Endodermal cell (in vitro differentiated cells): ENCODE results near the gene CD68. TPM values are rescaled to one million over a fixed set of nuclear protein-coding genes. Genes with fewer than 3 reads are reported as not detected.

Source experiments
- DNase-seq: peaks from one replicate; pipeline ENCODE4 v3.0.0-alpha.2; 2017
- H3K27ac ChIP-seq: 2 replicates; pipeline ENCODE4 v1.5.1; 2013; ENCODE audit warnings: mild to moderate bottlenecking, low read depth, low read length, moderate library complexity
- H3K27me3 ChIP-seq: 2 replicates; pipeline ENCODE4 v1.6.1; 2013; ENCODE audit warnings: mild to moderate bottlenecking, low read length, moderate library complexity; ENCODE audit not compliant: insufficient read depth, control insufficient read depth, poor library complexity, severe bottlenecking
- H3K36me3 ChIP-seq: 2 replicates; pipeline ENCODE4 v1.7.0; 2013; ENCODE audit warnings: mild to moderate bottlenecking, low read length, moderate library complexity; ENCODE audit not compliant: control insufficient read depth, insufficient read depth
- H3K4me1 ChIP-seq: one replicate; pipeline ENCODE4 v1.7.0; 2013; ENCODE audit warnings: low read length; ENCODE audit not compliant: control insufficient read depth, insufficient read depth
- H3K4me3 ChIP-seq: 2 replicates; pipeline ENCODE4 v1.5.1; 2013; ENCODE audit warnings: mild to moderate bottlenecking, low read length, moderate library complexity
- H3K9ac ChIP-seq: 2 replicates; pipeline ENCODE4 v1.6.1; 2013; ENCODE audit warnings: mild to moderate bottlenecking, low read length, moderate library complexity; ENCODE audit not compliant: poor library complexity, severe bottlenecking; ENCODE audit errors: extremely low read depth
- H3K9me3 ChIP-seq: 2 replicates; pipeline ENCODE4 v1.6.1; 2013; ENCODE audit warnings: mild to moderate bottlenecking, low read length, moderate library complexity; ENCODE audit not compliant: control insufficient read depth
- H3K27ac Mint-ChIP-seq: 2 replicates; pipeline ENCODE4 v1.8.0; 2020; ENCODE audit warnings: mixed read lengths
- H3K27me3 Mint-ChIP-seq: 2 replicates; pipeline ENCODE4 v1.8.0; 2021; ENCODE audit warnings: mild to moderate bottlenecking, mixed read lengths; ENCODE audit not compliant: insufficient read depth
- H3K36me3 Mint-ChIP-seq: 2 replicates; pipeline ENCODE4 v1.8.0; 2020; ENCODE audit warnings: low read depth, mixed read lengths
- H3K4me1 Mint-ChIP-seq: 2 replicates; pipeline ENCODE4 v1.8.0; 2020; ENCODE audit warnings: mixed read lengths
- H3K4me3 Mint-ChIP-seq: 2 replicates; pipeline ENCODE4 v1.8.0; 2020; ENCODE audit warnings: mild to moderate bottlenecking, moderate library complexity, mixed read lengths
- H3K9me3 Mint-ChIP-seq: 2 replicates; pipeline ENCODE4 v1.8.0; 2020; ENCODE audit warnings: mild to moderate bottlenecking, mixed read lengths
- WGBS, 2 experiments: methylation state at CpG; one replicate each; pipeline versions ENCODE4 v1.1.5 to v1.1.7; 2013; ENCODE audit warnings: missing lambda C conversion rate in 2 of 2, mixed read lengths in 1 of 2; ENCODE audit not compliant: insufficient coverage in 1 of 2, insufficient read length in 1 of 2; 5-methylcytosine and 5-hydroxymethylcytosine counted together
- total RNA-seq, 2 donors: library from RNA; stranded (reverse); fragmentation: NEBNext Ultra II Directional in 1 of 2; extraction: Animal tissue kit (Norgen Biotek cat#: 25700) in 1 of 2; gene quantifications; 2 replicates in 1 of 2; 3 replicates in 1 of 2; pipeline ENCODE4 v1.2.1, GENCODE V29; 2021
- TF ChIP-seq, protein P1 (sequence below): fragments of 200-600 bp; sonication (generic); conservative IDR thresholded peaks from 2 replicates; pipeline ENCODE4 v1.5.0; 2021; ENCODE audit warnings: antibody characterized with exemption, mild to moderate bottlenecking

CD68 gene
- total RNA-seq, 2 donors from 2014 or later, result 0.44 TPM; not detected in 1

DNA sequence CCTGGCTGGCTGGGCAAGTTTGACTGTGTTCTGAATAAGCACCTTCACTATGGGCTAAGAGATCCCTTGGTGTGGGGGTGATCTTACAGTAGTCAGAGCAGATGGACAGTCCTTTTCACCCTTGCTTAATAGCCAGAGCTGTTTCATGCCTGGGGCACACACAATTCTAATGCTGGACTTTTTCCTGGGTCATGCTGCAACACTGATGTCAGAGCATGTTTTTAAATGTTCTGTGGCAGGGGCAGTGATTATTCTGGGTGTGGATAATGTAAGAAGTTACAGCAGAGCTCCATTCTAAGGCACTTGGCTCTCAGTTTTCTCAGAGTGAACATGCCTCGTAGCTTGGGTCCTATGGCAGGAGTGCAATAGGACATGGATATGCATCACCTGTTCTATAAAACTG lies 4.0 kb upstream of the CD68 start:
- H3K4me1 ChIP-seq, result peaks cover 4% of the 10 kb centered on the region
- H3K4me1 Mint-ChIP-seq, result peaks cover 32% of the 10 kb centered on the region
- H3K27ac ChIP-seq, result peak overlapping the region; percentile 9
- peak overlapping the region; percentile 97 for H3K4me3 Mint-ChIP-seq
- peaks cover 68% of the 10 kb centered on the region for H3K36me3 Mint-ChIP-seq
- TF ChIP-seq, protein P1, sequence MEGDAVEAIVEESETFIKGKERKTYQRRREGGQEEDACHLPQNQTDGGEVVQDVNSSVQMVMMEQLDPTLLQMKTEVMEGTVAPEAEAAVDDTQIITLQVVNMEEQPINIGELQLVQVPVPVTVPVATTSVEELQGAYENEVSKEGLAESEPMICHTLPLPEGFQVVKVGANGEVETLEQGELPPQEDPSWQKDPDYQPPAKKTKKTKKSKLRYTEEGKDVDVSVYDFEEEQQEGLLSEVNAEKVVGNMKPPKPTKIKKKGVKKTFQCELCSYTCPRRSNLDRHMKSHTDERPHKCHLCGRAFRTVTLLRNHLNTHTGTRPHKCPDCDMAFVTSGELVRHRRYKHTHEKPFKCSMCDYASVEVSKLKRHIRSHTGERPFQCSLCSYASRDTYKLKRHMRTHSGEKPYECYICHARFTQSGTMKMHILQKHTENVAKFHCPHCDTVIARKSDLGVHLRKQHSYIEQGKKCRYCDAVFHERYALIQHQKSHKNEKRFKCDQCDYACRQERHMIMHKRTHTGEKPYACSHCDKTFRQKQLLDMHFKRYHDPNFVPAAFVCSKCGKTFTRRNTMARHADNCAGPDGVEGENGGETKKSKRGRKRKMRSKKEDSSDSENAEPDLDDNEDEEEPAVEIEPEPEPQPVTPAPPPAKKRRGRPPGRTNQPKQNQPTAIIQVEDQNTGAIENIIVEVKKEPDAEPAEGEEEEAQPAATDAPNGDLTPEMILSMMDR, result no peak
- peak overlapping the region; percentile 82 for H3K27ac Mint-ChIP-seq
- peak overlapping the region; percentile 99 for H3K4me3 ChIP-seq
- H3K27me3 ChIP-seq, result no peaks in the 10 kb centered on the region
- WGBS, 2 experiments, result 87% methylated on average over 1 of the region's 1 CpG; no CpG with 5 or more reads in 1 of the 2 experiments
- H3K9ac ChIP-seq, result peak overlapping the region; percentile 100
- DNase-seq, result no peak
- H3K36me3 ChIP-seq, result peaks cover 66% of the 10 kb centered on the region
- H3K27me3 Mint-ChIP-seq, result no peaks in the 10 kb centered on the region
- no peaks in the 10 kb centered on the region for H3K9me3 ChIP-seq
- peaks cover 2% of the 10 kb centered on the region for H3K9me3 Mint-ChIP-seq

DNA sequence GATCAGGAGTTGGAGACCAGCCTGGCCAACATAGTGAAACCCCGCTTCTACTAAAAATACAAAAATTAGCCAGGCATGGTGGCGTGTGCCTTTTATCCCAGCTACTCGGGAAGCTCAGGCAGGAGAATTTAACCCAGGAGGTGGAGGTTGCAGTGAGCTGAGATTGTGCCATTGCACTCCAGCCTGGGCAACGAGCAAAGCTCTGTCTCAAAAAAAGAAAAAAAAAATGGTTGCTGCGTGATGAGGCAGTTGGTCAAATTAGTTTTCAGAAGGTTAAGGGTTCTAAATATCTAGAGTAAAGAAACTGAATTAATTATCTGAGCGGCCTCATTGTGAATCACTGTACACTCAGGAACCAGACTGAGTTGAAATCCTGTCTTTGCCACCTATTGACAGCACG lies 3.5 kb upstream of the CD68 start:
- 91% methylated on average over 7 of the region's 7 CpGs for WGBS, 2 experiments
- no peak overlapping the region for H3K27ac ChIP-seq
- peaks cover 63% of the 10 kb centered on the region for H3K36me3 Mint-ChIP-seq

DNA sequence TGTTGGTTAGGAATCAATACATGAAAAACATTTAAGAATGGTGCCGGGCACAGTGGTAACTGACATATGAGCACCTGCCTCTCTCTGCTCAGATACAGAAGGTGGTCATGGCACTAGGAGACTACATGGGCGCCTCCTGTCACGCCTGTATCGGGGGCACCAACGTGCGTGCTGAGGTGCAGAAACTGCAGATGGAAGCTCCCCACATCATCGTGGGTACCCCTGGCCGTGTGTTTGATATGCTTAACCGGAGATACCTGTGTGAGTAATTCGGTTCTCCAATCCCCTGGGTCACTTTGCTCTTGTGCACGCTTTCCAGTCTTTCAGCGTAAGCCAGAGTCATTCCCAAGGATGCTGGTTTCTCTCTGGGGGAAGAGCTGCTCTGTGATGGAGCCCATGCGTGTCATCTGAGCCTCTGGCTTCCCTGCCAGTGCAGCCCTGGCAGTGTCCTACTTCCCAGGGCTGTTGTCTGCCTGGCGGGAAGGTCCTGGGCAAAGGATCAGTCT lies 3.0 kb upstream of the CD68 start:
- Mint-ChIP-seq H3K27me3 (no peaks in the 10 kb centered on the region), H3K4me3 (peak overlapping the region; percentile 97)
- no peak overlapping the region for H3K9ac ChIP-seq

More for the DNA sequence above, 3.5 kb upstream of the CD68 start:
- Mint-ChIP-seq H3K27ac (peak overlapping the region; percentile 82), H3K4me1 (peaks cover 32% of the 10 kb centered on the region), H3K4me3 (peak overlapping the region; percentile 97), H3K9me3 (peaks cover 2% of the 10 kb centered on the region), H3K27me3 (no peaks in the 10 kb centered on the region)
- peaks cover 61% of the 10 kb centered on the region for H3K36me3 ChIP-seq
- peaks cover 4% of the 10 kb centered on the region for H3K4me1 ChIP-seq
- H3K9ac ChIP-seq, result no peak overlapping the region
- H3K9me3 ChIP-seq, result no peaks in the 10 kb centered on the region
- peak overlapping the region; percentile 99 for H3K4me3 ChIP-seq
- TF ChIP-seq, protein P1, result no peak
- DNase-seq, result peak; percentile 30
- H3K27me3 ChIP-seq, result no peaks in the 10 kb centered on the region

More for the DNA sequence above, 3.0 kb upstream of the CD68 start:
- Histone ChIP-seq H3K4me3 (peak overlapping the region; percentile 99), H3K36me3 (peaks cover 57% of the 10 kb centered on the region), H3K27me3 (no peaks in the 10 kb centered on the region), H3K9me3 (no peaks in the 10 kb centered on the region), H3K4me1 (no peaks in the 10 kb centered on the region), H3K27ac (peak overlapping the region; percentile 18)
- peak overlapping the region; percentile 82 for H3K27ac Mint-ChIP-seq
- TF ChIP-seq, protein P1, result no peak
- WGBS, 2 experiments, result 92 to 94% methylated on average over 12 to 14 of the region's 14 CpGs
- peaks cover 58% of the 10 kb centered on the region for H3K36me3 Mint-ChIP-seq
- H3K4me1 Mint-ChIP-seq, result peaks cover 31% of the 10 kb centered on the region
- peaks cover 2% of the 10 kb centered on the region for H3K9me3 Mint-ChIP-seq
- DNase-seq, result peak; percentile 51
